Liver (tissue), 3 donors: ENCODE data around the gene TMEM245.

Experiments used
- ATF3 ChIP-seq: IDR thresholded peaks from 2 replicates; pipeline ENCODE4 v1.6.1; 2016; ENCODE audit warnings: antibody characterized with exemption
- CTCF ChIP-seq: fragments of 150-350 bp; IDR thresholded peaks from 2 replicates; pipeline ENCODE4 v1.5.1; 2017; ENCODE audit warnings: improper control_type of control experiment, low read depth, low read length; ENCODE audit not compliant: missing input control
- EGR1 ChIP-seq, 2 donors: IDR thresholded peaks; 2 replicates each; pipeline ENCODE4 v1.6.1; 2016 to 2018; ENCODE audit warnings: antibody characterized with exemption in 2 of 2, low read depth in 2 of 2
- FOXA1 ChIP-seq: IDR thresholded peaks from 2 replicates; pipeline ENCODE4 v1.6.1; 2016; ENCODE audit warnings: antibody characterized with exemption
- GABPA ChIP-seq, 2 donors: IDR thresholded peaks in 1 of 2; conservative IDR thresholded peaks in 1 of 2; 2 replicates each; pipeline ENCODE4 v1.6.1; 2016; ENCODE audit warnings: antibody characterized with exemption in 2 of 2, mild to moderate bottlenecking in 1 of 2, moderate library complexity in 1 of 2
- JUND ChIP-seq, 2 donors: IDR thresholded peaks; 2 replicates each; pipeline ENCODE4 v1.6.1; 2016; ENCODE audit warnings: antibody characterized with exemption in 2 of 2
- MAX ChIP-seq: IDR thresholded peaks from 2 replicates; pipeline ENCODE4 v1.6.1; 2016; ENCODE audit warnings: antibody characterized with exemption
- RAD21 ChIP-seq, 2 donors: IDR thresholded peaks; 2 replicates each; pipeline ENCODE4 v1.6.1; 2016; ENCODE audit warnings: antibody characterized with exemption in 2 of 2, mild to moderate bottlenecking in 2 of 2
- REST ChIP-seq: IDR thresholded peaks from 2 replicates; pipeline ENCODE4 v1.6.1; 2016; ENCODE audit warnings: antibody characterized with exemption, mild to moderate bottlenecking
- RXRA ChIP-seq, 2 donors: IDR thresholded peaks; 2 replicates each; pipeline ENCODE4 v1.6.1; 2017 to 2018; ENCODE audit warnings: antibody characterized with exemption in 2 of 2, mild to moderate bottlenecking in 1 of 2
- SP1 ChIP-seq: IDR thresholded peaks from 2 replicates; pipeline ENCODE4 v1.6.1; 2018; ENCODE audit warnings: antibody characterized with exemption, mild to moderate bottlenecking
- TAF1 ChIP-seq: conservative IDR thresholded peaks from 2 replicates; pipeline ENCODE4 v1.6.1; 2016; ENCODE audit warnings: antibody characterized with exemption, mild to moderate bottlenecking
- YY1 ChIP-seq: IDR thresholded peaks from 2 replicates; pipeline ENCODE4 v1.6.1; 2016; ENCODE audit warnings: antibody characterized with exemption, mild to moderate bottlenecking
- ZBTB33 ChIP-seq: IDR thresholded peaks from 2 replicates; pipeline ENCODE4 v1.6.1; 2016; ENCODE audit warnings: antibody characterized with exemption
- donor health status: healthy.
- donor health status: healthy.

GRCh38 chr9:109040571-109040970 is 79.2 kb downstream of the TMEM245 start:
- TF ChIP-seq GABPA (IDR thresholded peaks at IDR 0.05 in 1 of 2, conservative IDR thresholded peaks at IDR 0.05 in 1 of 2) (no peak), CTCF (no peak), JUND (IDR thresholded peaks at IDR 0.05) (no peak), SP1 (no peak), MAX (no peak), YY1 (no peak), RXRA (IDR thresholded peaks at IDR 0.05) (no peak), REST (no peak), TAF1 (no peak), EGR1 (IDR thresholded peaks at IDR 0.05; ENCODE audit: low read depth in 2 of 2) (no peak), ZBTB33 (no peak), RAD21 (IDR thresholded peaks at IDR 0.05) (no peak), FOXA1 (no peak), ATF3 (no peak)
